Suprapubic skin (tissue), 4 donors: ENCODE measurements around the gene NADSYN1. TPM values are rescaled to one million over a fixed set of nuclear protein-coding genes. Genes with fewer than 3 reads are reported as not detected.

Experiments used
- DNase-seq, 2 donors: peaks; one replicate each; pipeline ENCODE4 v3.0.0-alpha.2; 2019; ENCODE audit warnings: low spot score in 2 of 2
- H3K27ac ChIP-seq: fragments of 200-600 bp; sonication (generic); one replicate; pipeline ENCODE4 v1.5.1; 2019
- H3K27me3 ChIP-seq: fragments of 200-600 bp; sonication (generic); one replicate; pipeline ENCODE4 v1.5.1; 2019
- H3K36me3 ChIP-seq: fragments of 200-600 bp; sonication (generic); one replicate; pipeline ENCODE4 v1.5.1; 2019
- H3K4me1 ChIP-seq: fragments of 200-600 bp; sonication (generic); one replicate; pipeline ENCODE4 v1.5.1; 2019
- H3K4me3 ChIP-seq: fragments of 200-600 bp; sonication (generic); one replicate; pipeline ENCODE4 v1.5.1; 2019; ENCODE audit warnings: mild to moderate bottlenecking
- H3K9me3 ChIP-seq: fragments of 200-600 bp; sonication (generic); one replicate; pipeline ENCODE4 v1.5.1; 2019
- EP300 ChIP-seq: sonication (generic); formaldehyde crosslinking; IDR thresholded peaks from one replicate; pipeline ENCODE4 v1.6.1; 2017; ENCODE audit warnings: antibody characterized with exemption
- POLR2A ChIP-seq, 2 donors: fragments of 450-650 bp; IDR thresholded peaks; one replicate each; pipeline ENCODE4 v1.6.1; 2017; ENCODE audit warnings: antibody characterized with exemption in 2 of 2, mild to moderate bottlenecking in 2 of 2, moderate library complexity in 2 of 2
- POLR2AphosphoS5 ChIP-seq, 3 donors: sonication (generic); formaldehyde crosslinking; IDR thresholded peaks; one replicate each; pipeline ENCODE4 v1.6.1; 2017; ENCODE audit warnings: antibody characterized with exemption in 3 of 3
- WGBS: methylation state at CpG from one replicate; pipeline ENCODE4 v1.1.5; 2018; 5-methylcytosine and 5-hydroxymethylcytosine counted together
- total RNA-seq, 4 donors: library from RNA; depleted of rRNA; stranded (reverse); fragments of >200 nt; gene quantifications; one replicate each; pipeline ENCODE4 v1.1.0, GENCODE V29; 2016
- TF ChIP-seq, protein P1 (sequence below), 2 donors: fragments of 200-600 bp in 1 of 2; fragments of 450-650 bp in 1 of 2; sonication (generic) in 1 of 2; IDR thresholded peaks; one replicate each; pipeline ENCODE4 v1.5.1; 2016 to 2019; ENCODE audit warnings: antibody characterized with exemption in 2 of 2, mild to moderate bottlenecking in 1 of 2, moderate library complexity in 1 of 2

The NADSYN1 gene
- total RNA-seq, 4 donors from 2014 or later: 51.5 to 120 (median 61.3) TPM

DNA sequence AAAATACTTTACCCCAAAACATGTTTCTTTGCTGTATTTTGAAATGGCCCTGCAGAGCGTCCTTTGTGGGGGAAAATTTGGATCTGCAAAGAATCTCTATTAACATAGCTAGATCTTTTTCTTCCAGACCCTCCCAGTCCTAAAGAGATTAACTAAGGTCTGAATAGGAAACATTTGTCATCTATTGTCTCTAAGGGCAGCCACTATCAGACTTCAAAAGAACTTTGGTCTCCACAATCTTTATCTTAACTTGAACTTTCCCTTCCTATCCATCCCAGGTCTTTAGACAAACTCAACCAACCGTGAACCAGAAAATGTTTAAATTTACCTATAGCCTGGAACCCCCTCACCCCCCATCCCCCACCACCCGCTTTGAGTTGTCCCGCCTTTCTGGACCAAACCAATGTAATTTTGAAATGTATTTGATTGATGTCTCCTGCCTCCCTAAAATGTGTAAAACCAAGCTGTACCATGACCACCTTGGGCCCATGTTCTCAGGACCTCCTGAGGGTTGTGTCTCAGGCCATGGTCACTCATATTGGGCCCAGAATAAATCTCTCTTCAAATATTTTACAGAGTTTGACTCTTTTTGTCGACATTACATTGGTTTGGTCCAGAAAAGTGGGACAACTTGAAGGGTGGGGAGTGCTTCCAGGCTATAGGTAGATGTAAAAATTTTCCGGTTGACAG, 91.7 kb downstream of the NADSYN1 start:
- no peaks in the 10 kb centered on the region for H3K9me3 ChIP-seq
- 91% methylated on average over 6 of the region's 6 CpGs for WGBS
- no peaks in the 10 kb centered on the region for H3K36me3 ChIP-seq
- H3K27ac ChIP-seq: no peak overlapping the region
- no peak overlapping the region for H3K4me3 ChIP-seq
- no peak for TF ChIP-seq POLR2AphosphoS5 (IDR thresholded peaks at IDR 0.05)
- no peak for TF ChIP-seq EP300
- TF ChIP-seq, protein P1, sequence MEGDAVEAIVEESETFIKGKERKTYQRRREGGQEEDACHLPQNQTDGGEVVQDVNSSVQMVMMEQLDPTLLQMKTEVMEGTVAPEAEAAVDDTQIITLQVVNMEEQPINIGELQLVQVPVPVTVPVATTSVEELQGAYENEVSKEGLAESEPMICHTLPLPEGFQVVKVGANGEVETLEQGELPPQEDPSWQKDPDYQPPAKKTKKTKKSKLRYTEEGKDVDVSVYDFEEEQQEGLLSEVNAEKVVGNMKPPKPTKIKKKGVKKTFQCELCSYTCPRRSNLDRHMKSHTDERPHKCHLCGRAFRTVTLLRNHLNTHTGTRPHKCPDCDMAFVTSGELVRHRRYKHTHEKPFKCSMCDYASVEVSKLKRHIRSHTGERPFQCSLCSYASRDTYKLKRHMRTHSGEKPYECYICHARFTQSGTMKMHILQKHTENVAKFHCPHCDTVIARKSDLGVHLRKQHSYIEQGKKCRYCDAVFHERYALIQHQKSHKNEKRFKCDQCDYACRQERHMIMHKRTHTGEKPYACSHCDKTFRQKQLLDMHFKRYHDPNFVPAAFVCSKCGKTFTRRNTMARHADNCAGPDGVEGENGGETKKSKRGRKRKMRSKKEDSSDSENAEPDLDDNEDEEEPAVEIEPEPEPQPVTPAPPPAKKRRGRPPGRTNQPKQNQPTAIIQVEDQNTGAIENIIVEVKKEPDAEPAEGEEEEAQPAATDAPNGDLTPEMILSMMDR (IDR thresholded peaks at IDR 0.05): no peak
- TF ChIP-seq POLR2A (IDR thresholded peaks at IDR 0.05): no peak
- no peaks in the 10 kb centered on the region for H3K4me1 ChIP-seq
- no peak for DNase-seq
- H3K27me3 ChIP-seq: peaks cover 4% of the 10 kb centered on the region

DNA sequence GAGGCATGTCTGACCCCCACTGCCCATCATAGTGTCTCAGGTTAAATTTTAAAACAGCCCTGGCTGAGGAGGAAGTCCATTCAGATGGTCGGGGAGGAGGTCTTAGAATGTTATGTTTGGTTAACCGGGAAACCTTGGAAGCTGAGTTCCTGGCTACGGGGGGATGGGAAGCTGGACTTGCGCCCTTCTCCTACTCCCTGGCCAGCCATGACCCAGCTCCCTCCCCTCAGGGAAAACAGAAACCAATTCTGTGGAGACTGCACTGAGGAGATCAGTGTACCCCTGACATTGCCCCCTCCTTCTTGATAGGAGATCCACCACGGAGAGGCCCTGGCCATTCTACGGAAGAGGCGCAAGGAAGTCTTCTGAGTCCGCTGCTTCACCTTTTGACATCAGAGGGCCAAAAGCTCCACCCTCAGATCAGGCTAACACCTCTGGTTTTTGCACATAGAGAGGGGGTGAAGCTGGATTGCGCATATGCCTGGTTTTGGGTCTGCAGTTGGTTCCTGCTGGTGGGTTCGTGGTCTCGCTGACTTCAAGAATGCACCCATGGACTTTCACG, 92.5 kb downstream of the NADSYN1 start:
- DNase-seq: no peak
- Histone ChIP-seq H3K9me3 (no peaks in the 10 kb centered on the region), H3K4me1 (no peaks in the 10 kb centered on the region), H3K27me3 (peaks cover 4% of the 10 kb centered on the region), H3K27ac (no peak overlapping the region), H3K36me3 (no peaks in the 10 kb centered on the region), H3K4me3 (no peak overlapping the region)
- WGBS: 86% methylated on average over 10 of the region's 12 CpGs
- TF ChIP-seq, protein P1 (IDR thresholded peaks at IDR 0.05): no peak
- TF ChIP-seq POLR2AphosphoS5 (IDR thresholded peaks at IDR 0.05) (no peak), POLR2A (IDR thresholded peaks at IDR 0.05) (no peak), EP300 (no peak)

DNA sequence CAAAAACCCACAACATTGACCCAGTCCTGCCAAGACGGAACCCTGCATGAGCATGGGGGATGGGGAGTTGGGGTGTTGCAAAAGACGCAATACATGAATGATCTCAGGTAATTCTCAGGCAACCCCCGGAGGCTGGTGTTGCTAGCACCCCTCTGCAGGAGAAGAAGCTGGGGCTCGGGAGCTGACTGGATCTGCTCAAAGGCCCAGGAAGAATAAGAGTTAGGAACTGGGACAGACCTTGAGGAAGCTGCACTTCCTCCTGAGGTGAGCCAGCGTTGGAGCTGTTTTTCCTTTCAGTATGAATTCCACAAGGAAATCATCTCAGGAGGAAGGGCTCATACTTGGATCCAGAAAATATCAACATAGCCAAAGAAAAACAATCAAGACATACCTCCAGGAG, 95.1 kb downstream of the NADSYN1 start, which contains the start of gene KRTAP5-9:
Gene KRTAP5-9 (plus strand): TSS at position 301 of the 400 bp plus-strand sequence. CDS start 238 bp downstream, outside the sequence.
- peaks cover 4% of the 10 kb centered on the region for H3K27me3 ChIP-seq
- no peaks in the 10 kb centered on the region for H3K4me1 ChIP-seq
- no peak within 1 kb of the TSS for H3K4me3 ChIP-seq
- TF ChIP-seq, protein P1 (IDR thresholded peaks at IDR 0.05): no peak
- TF ChIP-seq POLR2A (IDR thresholded peaks at IDR 0.05): no peak
- TF ChIP-seq EP300: no peak
- no peak for TF ChIP-seq POLR2AphosphoS5 (IDR thresholded peaks at IDR 0.05)
- no peak for DNase-seq
- 76% methylated on average over 5 of the region's 5 CpGs for WGBS
- H3K36me3 ChIP-seq: no peaks in the 10 kb centered on the region
- H3K9me3 ChIP-seq: no peaks in the 10 kb centered on the region
- H3K27ac ChIP-seq: no peak within 1 kb of the TSS

DNA sequence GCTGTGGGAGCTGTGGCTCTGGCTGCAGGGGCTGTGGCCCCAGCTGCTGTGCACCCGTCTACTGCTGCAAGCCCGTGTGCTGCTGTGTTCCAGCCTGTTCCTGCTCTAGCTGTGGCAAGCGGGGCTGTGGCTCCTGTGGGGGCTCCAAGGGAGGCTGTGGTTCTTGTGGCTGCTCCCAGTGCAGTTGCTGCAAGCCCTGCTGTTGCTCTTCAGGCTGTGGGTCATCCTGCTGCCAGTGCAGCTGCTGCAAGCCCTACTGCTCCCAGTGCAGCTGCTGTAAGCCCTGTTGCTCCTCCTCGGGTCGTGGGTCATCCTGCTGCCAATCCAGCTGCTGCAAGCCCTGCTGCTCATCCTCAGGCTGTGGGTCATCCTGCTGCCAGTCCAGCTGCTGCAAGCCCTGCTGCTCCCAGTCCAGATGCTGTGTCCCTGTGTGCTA, 95.7 kb downstream of the NADSYN1 start:
- H3K9me3 ChIP-seq: no peaks in the 10 kb centered on the region
- WGBS: 80% methylated on average over 1 of the region's 5 CpGs
- no peak overlapping the region for H3K27ac ChIP-seq
- H3K36me3 ChIP-seq: no peaks in the 10 kb centered on the region
- no peak for DNase-seq
- TF ChIP-seq EP300 (no peak), POLR2AphosphoS5 (IDR thresholded peaks at IDR 0.05) (no peak), POLR2A (IDR thresholded peaks at IDR 0.05) (no peak)
- TF ChIP-seq, protein P1 (IDR thresholded peaks at IDR 0.05): no peak
- no peak overlapping the region for H3K4me3 ChIP-seq
- no peaks in the 10 kb centered on the region for H3K4me1 ChIP-seq
- H3K27me3 ChIP-seq: peaks cover 4% of the 10 kb centered on the region

Other genes starting within 250 kb of the NADSYN1 start
- 10 to 100 TPM in 2 of 4 donors, 1 to 10 TPM in 2; 5.9 to 14.0 (median 10.1) TPM for gene SHANK2, start 200.6 kb upstream of the NADSYN1 start, total RNA-seq
- 100 to 1,000 TPM in 1 of 4 donors, 10 to 100 TPM in 3; 41.8 to 140 (median 76.7) TPM for gene DHCR7, start 4.8 kb upstream of the NADSYN1 start, total RNA-seq
- gene KRTAP5-7, start 74.1 kb downstream of the NADSYN1 start, total RNA-seq: 1 to 10 TPM in 2 of 4 donors, under 1 TPM in 1, not detected in 1; 0.42 to 3.0 (median 1.0) TPM
- 1 to 10 TPM in 3 of 4 donors, not detected in 1; 3.8 to 8.9 (median 5.3) TPM for gene KRTAP5-8, start 84.8 kb downstream of the NADSYN1 start, total RNA-seq
- 1 to 10 TPM in 1 of 4 donors, under 1 TPM in 2, not detected in 1; 0.55 to 1.4 (median 0.91) TPM for gene KRTAP5-9, start 95.2 kb downstream of the NADSYN1 start, total RNA-seq
- gene KRTAP5-10, start 112.4 kb downstream of the NADSYN1 start, total RNA-seq: 1 to 10 TPM in 3 of 4 donors, not detected in 1; 1.1 to 5.9 (median 3.9) TPM
- 1 to 10 TPM in 2 of 4 donors, under 1 TPM in 1, not detected in 1; 0.68 to 7.3 (median 1.7) TPM for gene KRTAP5-11, start 129.7 kb downstream of the NADSYN1 start, total RNA-seq